G401.6 (cell line): ENCODE measurements around the gene FGF7.
A peak's percentile ranks its signal among the peaks of the same experiment; 100 is the strongest.
"Not testable (repeated sequence)": the region's sequence is repeated elsewhere in the genome, so short reads cannot be mapped to it uniquely, and the experiment has no call there.

ENCODE experiments used
- FAIRE-seq: peaks from 2 replicates; lab custom pipeline; 2012; peaks lifted over from hg19 to GRCh38; lab: Jason Lieb, UNC

The FGF7 gene

GRCh38 chr15:49495993-49496753 is 73.1 kb downstream of the FGF7 start:
- no peak for FAIRE-seq

GRCh38 chr15:49501586-49501985 is 78.5 kb downstream of the FGF7 start:
- no peak for FAIRE-seq

- FAIRE-seq = peak; percentile 64
Observed at GRCh38 chr15:49506341-49506740, 83.3 kb downstream of the FGF7 start.

- FAIRE-seq = no peak
Observed at GRCh38 chr15:49507261-49507660, 84.2 kb downstream of the FGF7 start.

- FAIRE-seq = not testable (repeated sequence)
Observed at GRCh38 chr15:49512739-49513138, 89.7 kb downstream of the FGF7 start.

- no peak for FAIRE-seq
Observed at GRCh38 chr15:49521802-49522201, 98.8 kb downstream of the FGF7 start.

- FAIRE-seq = no peak
Observed at GRCh38 chr15:49528289-49528688, 105.2 kb downstream of the FGF7 start.

GRCh38 chr15:49530092-49530491 is 107.0 kb downstream of the FGF7 start:
- FAIRE-seq = no peak
